Astrocyte (in vitro differentiated cells and primary cell): Measurements from ENCODE around the gene UNC5C. TPM values are rescaled to one million over a fixed set of nuclear protein-coding genes. Genes with fewer than 3 reads are reported as not detected.

ENCODE experiments used
- DNase-seq: peaks from one replicate; pipeline ENCODE4 v3.0.0-alpha.2; 2010; ENCODE audit warnings: low read depth
- FAIRE-seq: peaks from 2 replicates; lab custom pipeline; 2011; peaks lifted over from hg19 to GRCh38; lab: Jason Lieb, UNC
- H2AFZ ChIP-seq: 2 replicates; pipeline ENCODE4 v1.6.0; 2012; ENCODE audit warnings: low read depth, low read length, inconsistent platforms
- H3K27ac ChIP-seq: 2 replicates; pipeline ENCODE4 v1.5.1; 2011; ENCODE audit warnings: low read depth, low read length, inconsistent platforms
- H3K27me3 ChIP-seq: 2 replicates; pipeline ENCODE4 v1.6.0; 2011; ENCODE audit warnings: low read length, inconsistent platforms; ENCODE audit not compliant: insufficient read depth
- H3K36me3 ChIP-seq: 2 replicates; pipeline ENCODE4 v1.5.1; 2011; ENCODE audit warnings: low read length, inconsistent platforms; ENCODE audit not compliant: insufficient read depth
- H3K4me1 ChIP-seq: 2 replicates; pipeline ENCODE4 v1.5.1; 2011; ENCODE audit warnings: low read length, inconsistent platforms; ENCODE audit not compliant: insufficient read depth
- H3K4me2 ChIP-seq: 2 replicates; pipeline ENCODE4 v1.6.0; 2012; ENCODE audit warnings: low read length, inconsistent platforms
- H3K4me3 ChIP-seq: 2 replicates; pipeline ENCODE4 v1.5.1; 2011; ENCODE audit warnings: low read depth, mild to moderate bottlenecking, low read length, inconsistent platforms; ENCODE audit not compliant: insufficient read depth
- H3K79me2 ChIP-seq: 2 replicates; pipeline ENCODE4 v1.6.0; 2012; ENCODE audit warnings: mild to moderate bottlenecking, low read length, inconsistent platforms; ENCODE audit not compliant: insufficient read depth
- H3K9ac ChIP-seq: 2 replicates; pipeline ENCODE4 v1.6.0; 2012; ENCODE audit warnings: mild to moderate bottlenecking, low read length, inconsistent platforms
- H3K9me3 ChIP-seq: 2 replicates; pipeline ENCODE4 v1.5.1; 2012; ENCODE audit warnings: low read depth, mild to moderate bottlenecking, low read length, inconsistent platforms; ENCODE audit not compliant: insufficient read depth
- H4K20me1 ChIP-seq: 2 replicates; pipeline ENCODE4 v1.6.0; 2012; ENCODE audit warnings: low read length, inconsistent platforms; ENCODE audit not compliant: insufficient read depth
- H3K27ac Mint-ChIP-seq: one replicate; pipeline ENCODE4 v1.8.0; 2021; ENCODE audit warnings: mild to moderate bottlenecking, mixed read lengths; ENCODE audit not compliant: unreplicated experiment
- H3K27me3 Mint-ChIP-seq: one replicate; pipeline ENCODE4 v1.8.0; 2021; ENCODE audit warnings: low read depth, mixed read lengths; ENCODE audit not compliant: unreplicated experiment
- H3K36me3 Mint-ChIP-seq: one replicate; pipeline ENCODE4 v1.8.0; 2021; ENCODE audit warnings: low read depth, mixed read lengths; ENCODE audit not compliant: unreplicated experiment
- H3K4me1 Mint-ChIP-seq: one replicate; pipeline ENCODE4 v1.8.0; 2021; ENCODE audit warnings: low read depth, mixed read lengths; ENCODE audit not compliant: unreplicated experiment
- H3K4me3 Mint-ChIP-seq: one replicate; pipeline ENCODE4 v1.8.0; 2021; ENCODE audit warnings: mild to moderate bottlenecking, moderate library complexity, mixed read lengths; ENCODE audit not compliant: unreplicated experiment
- H3K9me3 Mint-ChIP-seq: one replicate; pipeline ENCODE4 v1.8.0; 2021; ENCODE audit warnings: mild to moderate bottlenecking, mixed read lengths; ENCODE audit not compliant: unreplicated experiment
- CTCF ChIP-seq: IDR thresholded peaks from 2 replicates; pipeline ENCODE4 v1.5.1; 2011; ENCODE audit warnings: low read depth, mild to moderate bottlenecking, inconsistent platforms, low read length, moderate library complexity; ENCODE audit not compliant: insufficient read depth
- EZH2 ChIP-seq: IDR thresholded peaks from 2 replicates; pipeline ENCODE4 v1.6.1; 2012; ENCODE audit warnings: mild to moderate bottlenecking, low read length, inconsistent platforms; ENCODE audit not compliant: insufficient read depth
- total RNA-seq: library from RNA; stranded (reverse); gene quantifications from 2 replicates; pipeline ENCODE4 v1.2.1, GENCODE V29; 2021

UNC5C gene
- total RNA-seq, 1 donor from 2014 or later = 3.1 TPM

- no peaks in the 10 kb centered on the region for H3K27me3 ChIP-seq
- no peaks in the 10 kb centered on the region for H3K9me3 ChIP-seq
- peak overlapping the region; percentile 83 for H3K27ac Mint-ChIP-seq
- peak overlapping the region; percentile 29 for H3K4me2 ChIP-seq
- H3K9me3 Mint-ChIP-seq = no peaks in the 10 kb centered on the region
- no peaks in the 10 kb centered on the region for H3K36me3 ChIP-seq
- peaks cover 27% of the 10 kb centered on the region for H3K4me1 ChIP-seq
- no peaks in the 10 kb centered on the region for H3K79me2 ChIP-seq
- no peak overlapping the region for H3K4me3 ChIP-seq
- TF ChIP-seq EZH2 = no peak
- TF ChIP-seq CTCF = no peak
- H3K27ac ChIP-seq = peak overlapping the region; percentile 47
- no peak overlapping the region for H3K4me3 Mint-ChIP-seq
- H3K4me1 Mint-ChIP-seq = peaks cover 43% of the 10 kb centered on the region
- H3K27me3 Mint-ChIP-seq = no peaks in the 10 kb centered on the region
- no peaks in the 10 kb centered on the region for H4K20me1 ChIP-seq
- H2AFZ ChIP-seq = no peak overlapping the region
- H3K36me3 Mint-ChIP-seq = no peaks in the 10 kb centered on the region
- no peak for FAIRE-seq
- no peak overlapping the region for H3K9ac ChIP-seq
- peak; percentile 63 for DNase-seq
Measured at GRCh38 chr4:95507147-95507546, 41.6 kb downstream of the UNC5C start.

GRCh38 chr4:95506264-95506663, 42.5 kb downstream of the UNC5C start:
- H3K27ac Mint-ChIP-seq = peak overlapping the region; percentile 4
- DNase-seq (peak; percentile 94), FAIRE-seq (peak; percentile 17)
- Histone ChIP-seq H3K36me3 (no peaks in the 10 kb centered on the region), H3K4me1 (peaks cover 27% of the 10 kb centered on the region), H4K20me1 (no peaks in the 10 kb centered on the region), H2AFZ (no peak overlapping the region), H3K4me3 (no peak overlapping the region), H3K27ac (peak overlapping the region; percentile 64), H3K9me3 (no peaks in the 10 kb centered on the region), H3K79me2 (no peaks in the 10 kb centered on the region), H3K4me2 (peak overlapping the region; percentile 22), H3K9ac (no peak overlapping the region), H3K27me3 (no peaks in the 10 kb centered on the region)
- H3K36me3 Mint-ChIP-seq = no peaks in the 10 kb centered on the region
- H3K4me3 Mint-ChIP-seq = no peak overlapping the region
- no peaks in the 10 kb centered on the region for H3K27me3 Mint-ChIP-seq
- no peaks in the 10 kb centered on the region for H3K9me3 Mint-ChIP-seq
- TF ChIP-seq CTCF (no peak), EZH2 (no peak)
- H3K4me1 Mint-ChIP-seq = peaks cover 43% of the 10 kb centered on the region

- Mint-ChIP-seq H3K4me3 (no peak overlapping the region), H3K36me3 (no peaks in the 10 kb centered on the region), H3K27me3 (no peaks in the 10 kb centered on the region), H3K9me3 (no peaks in the 10 kb centered on the region), H3K4me1 (peaks cover 39% of the 10 kb centered on the region), H3K27ac (peak overlapping the region; percentile 4)
- peak overlapping the region; percentile 44 for H3K4me2 ChIP-seq
- H2AFZ ChIP-seq = no peak overlapping the region
- H4K20me1 ChIP-seq = no peaks in the 10 kb centered on the region
- H3K27ac ChIP-seq = peak overlapping the region; percentile 64
- TF ChIP-seq EZH2 (no peak), CTCF (no peak)
- no peaks in the 10 kb centered on the region for H3K79me2 ChIP-seq
- H3K4me3 ChIP-seq = no peak overlapping the region
- DNase-seq (no peak), FAIRE-seq (peak; percentile 73)
- H3K9me3 ChIP-seq = no peaks in the 10 kb centered on the region
- no peaks in the 10 kb centered on the region for H3K36me3 ChIP-seq
- H3K27me3 ChIP-seq = no peaks in the 10 kb centered on the region
- H3K9ac ChIP-seq = peak overlapping the region; percentile 4
- H3K4me1 ChIP-seq = peaks cover 27% of the 10 kb centered on the region
Measured at GRCh38 chr4:95505799-95506198, 43.0 kb downstream of the UNC5C start.
